GM21381 (cell line): ENCODE measurements around the gene BCL11A.

Experiments used
- ATAC-seq: cut with Tn5 transposase; IDR thresholded peaks from one replicate; pipeline ENCODE4 v1.9.1; 2021; ENCODE audit warnings: mild to moderate bottlenecking, moderate library complexity; ENCODE audit not compliant: unreplicated experiment

BCL11A gene

DNA sequence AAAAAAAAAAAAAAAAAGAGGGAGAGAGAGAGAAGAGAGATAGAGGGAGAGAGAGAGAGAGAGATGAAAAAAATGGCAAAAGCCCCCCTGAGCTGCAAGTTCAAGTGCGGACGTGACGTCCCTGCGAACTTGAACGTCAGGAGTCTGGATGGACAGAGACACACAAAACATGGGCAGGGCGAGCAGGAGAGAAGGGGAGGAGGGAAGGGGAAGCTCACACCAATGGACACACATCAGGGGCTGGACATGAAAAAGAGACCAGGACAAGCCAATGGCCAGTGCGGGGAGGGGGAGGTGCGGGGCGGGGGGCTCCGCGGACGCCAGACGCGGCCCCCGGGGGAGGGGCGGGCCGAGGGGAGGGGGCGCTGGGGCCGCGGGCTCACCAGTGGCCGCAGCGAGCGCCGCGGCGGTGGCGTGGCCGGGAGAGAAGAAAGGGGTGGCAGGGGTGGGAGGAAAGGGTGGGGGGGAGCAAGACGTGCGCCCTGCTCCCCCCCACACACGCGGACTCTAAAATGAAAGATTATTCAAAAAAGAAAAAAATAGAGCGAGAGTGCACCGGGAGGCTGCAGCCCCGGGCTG, at the start of gene BCL11A:
BCL11A (minus strand) TSS at position 160 of the 579 bp plus-strand sequence. CDS start 384 bp downstream, outside the sequence.
- no peak for ATAC-seq

DNA sequence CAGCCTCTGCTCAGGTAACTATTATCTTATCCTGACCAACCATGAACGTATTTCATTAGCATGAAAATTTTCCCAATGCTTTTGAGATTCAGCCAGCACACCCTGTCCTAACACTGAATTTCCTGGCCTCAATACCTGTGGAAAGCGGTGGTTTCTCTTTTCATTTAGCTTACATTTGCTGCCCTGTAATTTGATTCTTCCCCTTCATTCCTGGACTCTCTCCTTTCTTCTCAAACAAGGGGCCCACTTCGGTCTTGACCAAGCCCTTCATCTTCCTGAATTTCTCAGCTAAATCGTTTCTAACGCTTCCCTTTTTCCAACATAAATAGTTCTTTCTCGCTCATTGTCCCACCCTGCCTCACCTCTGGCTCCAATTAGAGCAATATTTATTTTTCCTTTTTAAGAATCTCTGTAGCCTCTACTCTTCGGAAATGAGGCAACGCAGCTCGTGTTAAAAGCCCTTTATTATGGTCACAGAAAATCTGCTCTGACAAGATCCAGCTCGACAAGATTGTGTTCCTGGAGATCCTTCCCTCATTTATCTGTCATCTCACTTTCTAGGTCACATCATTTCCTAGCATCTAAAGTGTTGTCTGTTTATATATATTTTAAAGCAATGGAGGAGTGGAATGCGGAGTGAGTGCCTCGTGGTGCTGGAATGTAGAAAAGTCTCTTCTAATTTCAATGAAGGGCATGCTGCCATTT, 49.5 kb upstream of the BCL11A start:
- no peak for ATAC-seq

DNA sequence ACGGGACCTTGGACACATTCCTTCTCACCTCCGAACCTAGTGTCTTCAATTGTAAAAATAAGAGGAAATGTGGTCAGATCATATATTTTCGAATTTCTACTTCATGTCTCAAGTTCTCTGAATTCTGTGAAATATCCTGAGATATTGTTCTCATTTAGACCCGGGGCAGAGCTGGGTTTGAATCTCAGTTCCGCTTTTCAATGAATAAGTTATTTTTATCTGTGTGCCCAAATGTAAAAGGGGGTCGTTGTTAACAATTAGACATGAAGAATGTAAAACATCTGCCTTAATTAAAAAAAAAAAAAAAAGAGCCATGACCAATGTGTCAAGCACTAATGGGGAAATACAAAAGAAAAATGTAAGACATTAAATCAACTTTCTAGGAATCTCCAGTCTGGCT, 48.9 kb upstream of the BCL11A start:
- ATAC-seq = no peak

DNA sequence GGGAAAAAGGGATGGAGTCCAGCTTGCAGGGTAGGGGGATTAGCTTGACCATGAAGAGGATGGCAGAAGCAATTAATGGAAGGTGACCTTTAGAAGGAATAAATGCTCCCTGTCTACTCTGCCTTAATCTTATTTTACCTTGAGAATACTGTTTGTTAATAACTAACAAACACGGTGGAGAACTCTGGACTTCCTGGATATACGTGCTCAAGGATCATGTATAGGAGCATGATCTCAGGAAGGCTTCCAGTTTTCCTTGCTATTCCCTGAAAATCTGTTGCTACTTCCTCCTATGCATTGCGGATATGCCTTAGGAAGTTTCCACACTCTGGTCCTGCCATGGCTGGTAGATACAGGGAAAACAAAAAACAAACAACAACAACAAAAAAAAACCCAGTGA, 44.8 kb upstream of the BCL11A start:
- no peak for ATAC-seq

DNA sequence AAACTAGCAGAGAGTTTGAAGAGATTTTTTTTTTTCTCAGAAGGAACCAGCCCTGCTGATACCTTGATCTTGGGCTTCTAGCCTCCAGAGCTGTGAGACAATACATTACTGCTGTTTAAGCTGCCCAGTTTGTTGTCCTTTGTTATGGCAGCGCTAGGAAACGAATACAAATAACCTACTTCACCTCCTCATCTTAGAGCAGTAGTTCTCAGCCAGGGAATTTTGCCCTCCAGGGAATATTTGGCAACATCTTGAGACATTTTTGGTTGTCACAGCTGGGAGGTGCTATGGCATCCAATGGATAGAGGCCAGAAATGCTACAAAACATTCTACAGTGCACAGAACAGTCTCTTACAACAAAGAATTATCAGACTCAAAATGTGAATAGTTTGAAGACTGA, 43.9 kb upstream of the BCL11A start:
- ATAC-seq = no peak

DNA sequence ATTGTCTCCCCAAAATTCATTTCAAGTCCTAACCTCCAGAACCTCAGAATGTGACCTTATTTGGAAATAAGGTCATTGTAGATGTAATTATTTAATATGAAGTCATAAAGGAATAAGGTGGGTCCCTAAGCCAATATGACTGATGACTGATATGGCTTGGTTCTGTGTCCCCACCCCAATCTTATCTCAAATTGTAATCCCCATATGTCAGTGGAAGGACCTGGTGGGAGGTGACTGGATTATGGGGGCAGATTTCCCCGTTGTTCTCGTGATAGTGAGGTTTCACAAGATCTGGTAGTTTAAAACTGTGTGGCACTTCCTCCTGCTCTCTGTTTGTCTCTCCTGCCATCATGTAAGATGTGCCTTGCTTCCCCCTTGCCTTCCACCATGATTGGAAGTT, 43.0 kb upstream of the BCL11A start:
- ATAC-seq = no peak

DNA sequence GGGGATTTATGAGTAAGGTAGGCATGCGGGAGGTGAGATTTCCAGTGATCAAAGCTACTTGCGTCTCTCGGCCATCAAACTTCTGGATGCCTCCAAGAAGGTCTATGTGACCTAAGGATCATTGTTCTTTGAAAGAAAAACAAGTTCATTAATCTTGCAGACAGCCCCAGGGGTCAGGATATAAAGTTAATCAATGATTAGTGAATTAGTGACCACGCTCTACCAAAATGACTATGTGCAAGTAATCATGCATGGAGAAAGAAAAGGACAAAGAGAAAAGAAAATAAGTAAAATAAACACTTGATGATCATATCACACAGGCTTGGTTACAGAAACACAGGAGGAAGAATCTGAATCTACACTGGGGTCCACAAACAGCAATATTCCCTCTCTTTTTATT, 42.5 kb upstream of the BCL11A start:
- no peak for ATAC-seq

DNA sequence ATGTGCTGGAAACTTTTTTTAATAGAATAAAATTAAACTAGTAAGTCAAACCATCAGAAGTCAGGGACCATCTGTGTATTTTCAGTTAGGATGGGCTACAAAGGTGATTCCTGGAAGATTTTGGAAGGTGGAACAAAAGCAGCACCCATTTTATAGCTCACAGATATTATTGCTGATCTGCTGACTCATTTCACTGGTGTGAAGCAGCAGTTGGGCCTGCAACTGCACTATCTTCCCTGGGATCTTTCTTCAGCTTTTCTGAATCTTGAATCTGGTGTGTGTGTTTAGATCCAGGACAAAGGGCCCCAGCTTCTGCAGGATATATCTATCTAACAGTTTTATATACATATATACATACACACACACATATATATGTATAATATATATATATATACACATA, 35.6 kb upstream of the BCL11A start:
- no peak for ATAC-seq

DNA sequence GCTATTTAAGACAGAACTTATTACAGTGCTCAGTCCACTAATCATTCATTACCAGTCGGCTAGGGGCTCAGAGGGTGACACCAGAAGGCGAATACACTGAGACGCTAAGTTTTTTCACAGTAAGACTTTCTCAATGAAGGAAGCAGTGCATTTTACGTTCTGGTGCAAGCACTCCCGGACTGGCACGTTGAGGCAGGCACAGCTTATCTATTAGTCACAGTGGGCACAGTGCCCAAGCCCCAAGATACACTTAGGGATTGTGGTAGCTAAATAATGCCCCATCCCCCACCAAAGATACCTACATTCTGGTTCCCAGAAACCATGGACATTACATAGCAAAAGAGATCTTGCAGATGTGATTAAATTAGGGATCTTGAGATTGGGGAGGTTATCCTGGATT, 32.6 kb upstream of the BCL11A start:
- ATAC-seq = no peak

DNA sequence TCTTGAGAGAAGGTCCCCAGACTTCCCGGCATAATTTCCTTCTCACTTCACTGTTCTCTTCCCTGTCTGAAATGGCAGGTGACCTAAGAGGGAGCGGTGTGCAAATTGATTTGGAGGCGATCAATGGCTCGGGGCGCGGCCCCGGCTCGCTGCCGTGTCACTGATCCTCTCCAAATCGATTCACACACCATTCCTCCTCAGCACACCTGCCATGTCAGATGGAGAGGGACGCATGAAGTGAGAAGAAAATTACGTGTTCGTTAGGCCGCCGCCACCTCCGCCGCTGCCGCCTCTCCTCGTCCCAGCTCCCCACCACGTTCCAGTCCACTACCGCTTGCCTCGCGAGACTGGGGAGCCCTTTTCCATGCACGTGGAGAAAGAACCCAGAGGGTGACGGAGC, 31.8 kb upstream of the BCL11A start:
- ATAC-seq = no peak

DNA sequence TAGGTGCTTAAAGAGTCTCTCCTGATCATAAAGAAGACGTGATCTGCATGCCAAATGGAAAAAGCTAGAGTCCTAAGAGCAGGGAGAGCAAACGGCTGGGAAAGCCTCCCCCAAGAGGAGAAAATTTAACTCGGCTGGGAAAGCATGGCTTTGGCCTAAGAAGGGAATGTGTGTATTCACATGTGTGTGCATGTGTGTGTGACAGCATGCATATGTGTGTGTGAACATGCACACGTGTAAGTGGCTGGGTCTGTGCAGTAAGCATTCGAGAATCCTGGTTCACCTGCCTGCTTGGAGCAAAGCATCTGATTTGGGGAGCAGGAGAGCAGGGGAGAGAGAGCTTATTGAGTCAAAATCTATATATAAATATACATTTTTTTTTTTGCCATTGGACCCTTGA, 30.1 kb upstream of the BCL11A start:
- ATAC-seq = no peak

DNA sequence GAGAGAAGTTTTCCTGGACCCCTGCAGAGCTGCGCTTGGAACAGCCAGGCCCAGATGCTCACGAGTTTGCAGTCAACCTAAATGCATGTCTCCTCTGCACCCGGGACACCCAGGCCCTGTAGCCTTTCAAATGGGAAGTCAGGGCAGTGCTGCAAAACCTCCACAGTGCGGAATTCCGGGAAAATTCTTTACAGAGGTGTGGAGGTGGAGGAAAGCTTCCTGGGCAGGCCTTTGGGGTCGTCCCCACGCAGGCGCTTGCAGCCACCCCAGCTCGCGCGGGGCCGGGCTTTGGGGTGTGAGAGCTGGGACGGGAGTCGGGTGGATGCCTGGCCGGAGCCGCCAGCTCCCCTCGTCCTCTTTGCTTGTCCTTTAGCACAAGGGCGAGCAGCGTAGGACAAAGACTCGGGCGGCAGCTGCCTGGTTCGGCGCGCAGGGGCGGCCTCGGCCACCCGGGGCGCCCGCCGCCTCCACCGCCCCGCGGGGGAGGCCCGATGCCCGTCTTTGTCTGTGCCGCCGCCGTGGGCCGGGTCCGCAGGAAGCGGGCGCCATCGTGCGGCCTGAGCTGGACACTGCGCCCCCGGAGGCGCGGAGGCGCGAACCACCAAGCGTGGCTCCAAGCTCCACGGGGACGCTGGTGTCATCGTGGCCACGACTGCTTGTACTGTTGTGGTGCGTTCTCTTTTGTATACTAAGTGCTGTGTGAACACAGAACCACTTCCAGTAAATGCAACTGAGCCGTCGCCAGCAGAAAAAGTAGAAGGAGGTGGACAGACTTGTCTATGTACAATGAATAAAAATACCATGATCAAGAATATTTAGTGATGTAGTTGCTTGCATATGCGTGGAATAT, 28.2 kb upstream of the BCL11A start:
- ATAC-seq = peak; percentile 95

DNA sequence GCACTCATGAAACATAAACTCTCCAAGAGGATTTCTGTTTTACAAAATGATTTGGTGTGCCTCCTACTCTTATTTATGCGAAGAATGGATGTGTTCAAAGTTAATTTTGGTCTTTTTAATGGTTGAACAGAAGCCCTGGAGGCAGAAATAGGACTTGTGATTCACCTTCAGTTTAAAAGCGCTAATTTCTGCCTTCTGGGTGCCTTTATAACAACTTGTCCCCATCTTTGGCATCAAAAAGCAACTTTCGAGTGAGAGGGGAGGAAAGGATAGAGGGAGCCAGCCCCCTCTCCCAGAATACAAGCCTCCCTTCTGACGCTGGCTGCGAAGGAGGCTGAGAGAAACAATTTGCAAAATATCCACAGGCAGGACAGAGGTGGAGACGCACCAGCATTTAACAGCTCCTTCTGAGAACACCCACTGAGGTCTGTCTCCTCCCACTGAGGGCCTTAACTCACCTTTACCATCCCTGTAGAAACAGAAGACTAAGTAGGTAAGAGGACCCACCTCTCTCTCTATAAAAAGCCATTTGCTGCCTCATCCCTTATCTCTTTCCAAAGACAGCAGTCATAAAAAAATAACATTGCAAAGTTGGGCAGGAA, 24.3 kb upstream of the BCL11A start:
- no peak for ATAC-seq

DNA sequence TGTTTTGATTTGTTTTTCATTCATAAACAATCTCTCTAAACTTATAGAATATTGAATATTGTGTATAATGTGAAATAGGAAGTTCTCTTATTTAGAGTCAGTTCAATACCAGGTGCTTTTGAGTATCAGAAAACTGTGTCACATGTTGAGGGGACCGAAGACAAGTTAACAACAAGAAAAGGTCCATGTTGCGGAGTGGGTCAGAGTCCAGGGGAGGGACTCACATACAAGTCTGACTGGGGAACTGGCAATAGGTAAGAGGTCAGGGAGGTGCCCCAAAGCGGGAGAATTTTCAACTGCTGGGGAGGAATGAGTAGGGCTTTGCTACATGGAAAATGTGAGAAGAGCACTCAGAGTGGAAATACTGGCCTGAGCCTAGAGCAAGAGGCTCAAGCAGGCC, 19.8 kb upstream of the BCL11A start:
- ATAC-seq = no peak

DNA sequence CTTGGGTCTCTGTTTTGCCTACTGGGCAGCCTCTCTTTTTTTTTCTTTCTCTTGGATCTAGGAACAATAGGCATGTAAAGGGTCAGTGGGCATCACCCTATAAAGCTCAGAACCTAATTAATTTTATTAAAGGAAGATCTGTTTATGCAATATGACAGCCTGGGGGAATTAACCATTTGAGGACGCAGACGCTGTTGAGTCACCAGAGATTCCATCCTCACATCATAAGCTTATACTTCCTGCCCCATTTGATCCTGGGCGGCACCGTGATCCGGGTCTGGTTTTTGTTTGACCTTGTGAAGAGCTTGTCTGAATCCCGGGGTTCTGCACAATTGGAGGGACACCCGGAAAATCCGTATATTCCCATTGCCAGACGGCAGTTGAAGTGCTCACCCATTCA, 16.8 kb upstream of the BCL11A start:
- ATAC-seq = no peak

DNA sequence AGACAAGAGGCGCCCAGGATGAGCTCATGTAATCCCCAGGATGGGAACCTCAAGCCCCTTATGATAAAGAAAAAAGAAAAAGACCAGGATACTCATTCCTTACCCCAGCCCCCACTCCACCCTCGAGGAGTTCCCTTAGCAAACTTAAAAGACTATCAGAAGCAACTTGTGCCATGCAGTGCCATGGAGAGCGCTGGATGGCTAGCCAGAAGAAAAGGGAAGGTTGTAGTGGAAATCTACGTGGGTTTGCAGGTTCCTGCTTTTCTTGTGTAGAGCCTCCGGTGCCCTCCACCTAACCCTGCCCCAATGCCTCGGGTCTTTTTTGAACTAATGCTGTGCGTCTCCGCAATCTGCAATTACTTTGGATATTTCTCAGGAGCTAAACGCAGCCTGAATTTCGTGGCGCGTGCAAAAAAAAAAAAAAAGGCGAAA, 16.2 kb upstream of the BCL11A start:
- ATAC-seq = no peak

DNA sequence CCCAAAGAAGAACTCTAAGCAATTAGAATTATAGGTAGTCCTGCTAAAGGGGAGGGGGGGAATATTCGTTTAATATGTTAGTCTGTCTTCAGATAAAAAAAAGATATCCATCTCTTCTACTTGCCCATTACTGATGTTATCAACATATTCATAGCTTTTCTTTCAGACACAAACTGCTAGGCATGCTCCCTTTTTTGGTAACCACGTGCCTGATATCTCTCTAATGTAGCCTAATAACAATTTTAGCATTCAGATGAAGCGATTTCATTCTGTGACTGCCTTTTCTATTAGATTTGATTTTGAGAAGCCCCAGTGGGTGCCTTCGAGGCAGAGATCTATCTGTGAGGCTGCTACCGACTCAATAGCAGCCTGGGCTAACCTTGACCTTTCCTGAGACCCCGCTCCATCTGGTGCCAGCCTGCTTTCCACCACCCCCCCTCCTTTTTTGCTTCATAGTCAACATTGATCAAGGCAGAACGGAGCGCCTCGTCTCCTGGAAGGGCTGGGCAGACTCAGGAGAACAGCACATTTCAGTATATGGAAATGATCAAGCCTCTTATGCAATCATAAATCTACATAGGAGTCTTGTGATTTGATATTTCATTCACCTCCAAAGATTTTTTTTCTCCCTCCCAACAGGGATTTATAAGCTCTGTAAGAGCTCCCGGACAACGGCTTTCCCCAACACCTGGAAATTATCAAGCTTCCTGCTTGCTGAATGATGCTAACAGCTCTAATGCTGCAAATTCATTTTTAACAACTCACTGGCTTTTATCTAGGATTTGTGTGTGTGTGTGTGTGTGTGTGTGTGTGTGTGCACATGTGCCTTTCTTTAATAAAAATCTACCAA, 14.7 kb upstream of the BCL11A start:
- no peak for ATAC-seq

DNA sequence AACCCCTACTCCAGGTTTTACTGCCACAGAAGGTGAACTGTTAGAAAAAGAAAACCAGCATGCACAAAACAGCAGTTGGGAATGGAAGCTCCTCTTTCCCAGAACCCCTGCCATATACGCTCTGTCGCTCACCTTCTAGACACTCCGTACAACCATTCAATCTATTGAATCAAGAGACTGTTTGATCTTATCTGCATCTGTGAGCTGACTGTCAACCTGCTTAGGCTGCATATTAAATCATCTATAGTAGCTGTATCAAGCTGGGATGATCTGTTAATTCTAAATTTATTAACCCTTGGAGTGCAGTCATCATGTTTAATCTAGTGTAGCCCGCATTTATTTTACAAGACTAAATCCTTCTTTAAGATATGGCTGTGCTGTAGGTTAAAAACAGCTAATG, 13.6 kb upstream of the BCL11A start:
- no peak for ATAC-seq

DNA sequence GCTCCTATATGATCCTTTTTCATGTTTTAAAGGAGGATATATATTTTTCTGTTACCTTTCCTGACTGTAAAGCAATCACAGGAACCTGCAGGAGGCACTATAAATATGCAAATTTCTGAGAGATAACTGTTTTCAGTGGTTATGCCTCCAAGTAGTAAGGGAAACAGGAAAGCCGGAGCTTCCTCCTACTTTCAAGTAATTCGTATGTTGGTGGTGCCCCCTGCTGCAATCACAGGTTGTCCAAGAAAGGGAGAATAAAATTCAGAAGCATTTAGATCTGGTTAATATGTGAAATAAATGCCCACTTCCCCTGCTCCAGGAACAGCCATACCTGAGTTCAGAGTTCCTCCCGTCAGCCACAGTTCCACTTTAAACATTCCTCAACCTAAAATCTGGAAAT, 12.0 kb upstream of the BCL11A start:
- no peak for ATAC-seq

DNA sequence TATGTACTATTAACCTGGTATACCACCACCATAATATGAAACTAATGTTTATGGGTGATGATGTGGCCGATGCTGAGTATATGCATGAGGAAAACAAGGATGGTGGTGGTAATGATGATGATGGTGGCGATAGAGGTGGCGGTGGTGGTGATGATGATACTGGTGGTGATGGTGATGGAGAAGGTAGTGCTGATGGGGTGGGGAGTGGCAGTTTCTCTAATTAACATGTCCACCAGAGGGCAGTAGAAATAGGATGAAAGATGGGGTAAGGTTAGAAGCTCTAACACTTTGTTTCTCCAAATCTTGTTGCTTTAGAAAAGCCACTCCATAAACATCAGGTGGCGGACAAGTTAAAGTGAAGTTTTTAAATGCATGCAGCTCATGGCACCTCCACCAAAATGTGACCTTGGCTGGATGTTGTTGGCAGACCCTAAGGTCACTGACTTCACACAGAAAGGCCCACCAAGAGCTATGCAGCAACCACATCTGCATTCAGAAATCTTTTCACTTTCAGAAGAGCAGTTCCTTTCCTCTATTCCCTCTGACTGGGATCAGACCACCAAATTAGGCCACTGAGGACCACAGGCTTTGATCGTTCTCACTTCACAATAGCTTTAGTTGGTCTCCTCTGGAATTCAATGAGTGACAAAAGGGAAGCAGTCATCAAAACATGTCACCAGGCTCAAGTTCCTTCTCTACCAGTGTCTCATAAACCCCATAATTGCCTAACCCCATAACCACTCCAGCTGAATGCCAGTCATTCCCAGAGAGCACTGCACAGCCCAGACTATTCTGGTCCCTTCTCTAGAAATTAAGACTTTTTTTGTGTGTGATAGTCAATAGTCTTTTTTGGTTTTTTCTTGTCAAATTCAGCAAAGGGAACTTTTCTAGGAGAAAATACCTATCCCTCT, 7.5 kb upstream of the BCL11A start:
- ATAC-seq = no peak
